HG03520 (cell line): ENCODE results near the gene SFMBT2.
"Not testable (repeated sequence)": the region's sequence is repeated elsewhere in the genome, so short reads cannot be mapped to it uniquely, and the experiment has no call there.

Experiments
- ATAC-seq: cut with Tn5 transposase; IDR thresholded peaks from one replicate; pipeline ENCODE4 v1.9.1; 2021; ENCODE audit warnings: mild to moderate bottlenecking, moderate library complexity; ENCODE audit not compliant: unreplicated experiment

Gene SFMBT2

DNA sequence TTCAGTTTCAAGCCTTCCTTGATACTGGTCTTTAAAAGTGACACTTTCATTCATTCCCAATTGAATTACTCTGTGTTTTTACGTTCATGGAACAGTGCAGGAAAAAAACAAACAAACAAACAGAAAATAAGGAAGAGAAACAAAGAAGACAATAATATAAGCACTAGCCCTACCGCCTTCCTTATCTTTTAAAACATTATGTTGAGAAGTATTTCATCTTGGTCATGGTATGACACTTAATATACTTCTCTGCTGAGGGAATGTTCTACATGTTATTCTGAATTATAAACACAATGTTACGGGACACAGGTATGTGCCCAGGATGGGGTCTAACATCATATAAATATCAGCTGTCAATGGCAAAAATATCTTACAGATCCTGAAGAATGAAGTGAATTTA lies 176.7 kb downstream of the SFMBT2 start:
- no peak for ATAC-seq

GRCh38 chr10:7233259-7233991 lies 177.4 kb downstream of the SFMBT2 start:
- no peak for ATAC-seq

GRCh38 chr10:7231509-7232414 lies 179.1 kb downstream of the SFMBT2 start:
- ATAC-seq = no peak

DNA sequence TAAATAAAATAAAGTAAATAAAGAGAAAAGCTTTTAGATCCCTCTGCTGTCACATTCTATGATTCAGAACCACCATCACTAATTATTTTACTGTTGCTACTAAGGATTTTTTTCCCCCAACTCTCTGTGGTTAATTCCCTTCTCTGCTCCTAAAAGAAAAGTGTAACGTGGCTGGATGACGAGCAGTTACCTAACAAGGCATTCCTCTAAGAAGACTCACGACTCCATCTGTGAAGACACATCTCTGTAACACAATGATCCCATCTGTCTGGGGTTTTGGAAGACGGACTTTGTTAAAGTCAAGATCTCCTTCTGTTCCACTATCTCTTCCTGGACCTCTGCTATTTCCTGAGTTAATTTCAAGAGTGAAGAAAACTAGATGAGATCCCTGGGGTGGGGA lies 179.9 kb downstream of the SFMBT2 start:
- no peak for ATAC-seq

- no peak for ATAC-seq
Observed at GRCh38 chr10:7230036-7230435, 180.8 kb downstream of the SFMBT2 start.

DNA sequence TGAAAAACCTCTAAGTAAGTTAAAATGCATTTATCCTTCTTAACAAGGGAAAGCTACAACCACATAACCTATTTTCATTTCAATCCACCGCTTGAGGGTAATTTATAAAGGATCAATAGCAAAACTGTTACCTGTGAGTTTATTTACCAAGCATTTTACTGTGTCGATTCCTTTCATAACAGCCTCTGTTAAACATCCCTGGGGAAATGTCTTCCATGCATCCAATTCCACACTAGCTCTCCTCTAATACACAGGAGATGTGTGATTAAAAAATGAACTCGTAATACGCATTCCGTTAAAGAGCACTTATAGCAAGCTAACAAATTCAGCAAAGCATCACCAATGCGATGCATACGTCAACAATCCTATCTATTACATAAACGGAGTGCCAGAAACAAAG lies 185.7 kb downstream of the SFMBT2 start:
- no peak for ATAC-seq

DNA sequence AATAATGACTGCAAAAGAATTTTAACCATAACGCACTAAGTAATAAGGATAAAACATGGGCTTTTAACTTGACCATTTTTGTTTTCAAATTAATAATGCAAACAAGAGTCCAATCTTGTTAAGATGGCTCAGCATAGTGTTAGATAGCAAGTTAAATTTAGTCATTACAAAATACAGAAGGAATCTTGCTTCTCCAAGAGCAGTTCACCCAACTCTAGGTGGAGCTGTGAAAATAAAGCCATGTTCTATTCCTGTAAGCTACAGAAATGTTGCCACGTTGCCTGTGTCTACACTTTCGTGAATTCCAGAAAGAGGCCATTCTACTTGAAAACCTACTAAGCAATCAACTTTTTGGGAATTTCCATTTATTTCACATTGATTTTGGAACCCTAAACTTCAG lies 191.9 kb downstream of the SFMBT2 start:
- no peak for ATAC-seq

- ATAC-seq = not testable (repeated sequence)
Observed at GRCh38 chr10:7212696-7213095, 198.1 kb downstream of the SFMBT2 start.

DNA sequence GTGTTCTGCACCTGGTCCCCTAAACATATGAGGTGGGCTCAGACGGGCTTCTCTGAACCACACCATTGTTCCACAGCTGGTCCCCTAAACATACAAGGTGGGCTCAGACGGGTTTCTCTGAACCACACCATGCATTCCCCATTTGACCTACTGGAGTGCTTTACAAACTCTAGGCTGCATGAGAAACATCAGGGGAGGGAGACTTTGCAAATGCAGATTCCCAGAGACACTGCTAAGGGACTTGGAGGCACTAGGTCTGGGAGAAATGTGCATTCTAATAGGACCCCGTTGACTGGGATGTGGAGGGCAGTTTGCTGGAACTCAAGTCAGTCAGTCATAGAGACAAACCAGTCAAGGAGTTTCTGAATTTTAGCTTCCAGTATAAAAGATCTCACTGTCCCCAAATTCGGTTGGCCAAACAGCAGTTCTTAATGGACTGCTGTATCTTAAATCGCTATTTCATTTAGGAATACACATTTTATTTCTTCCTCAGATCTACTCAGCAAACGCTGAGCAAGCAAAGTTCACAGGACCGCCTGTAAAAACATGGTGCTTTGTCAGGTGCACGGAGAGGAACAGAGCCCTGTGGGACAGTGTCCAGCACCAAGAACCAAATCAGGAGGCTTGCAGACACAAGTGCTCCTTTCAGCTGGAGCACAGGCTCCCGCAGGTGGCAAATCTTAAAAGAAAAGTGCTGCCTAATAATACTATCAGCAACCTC lies 198.8 kb downstream of the SFMBT2 start:
- ATAC-seq = no peak

DNA sequence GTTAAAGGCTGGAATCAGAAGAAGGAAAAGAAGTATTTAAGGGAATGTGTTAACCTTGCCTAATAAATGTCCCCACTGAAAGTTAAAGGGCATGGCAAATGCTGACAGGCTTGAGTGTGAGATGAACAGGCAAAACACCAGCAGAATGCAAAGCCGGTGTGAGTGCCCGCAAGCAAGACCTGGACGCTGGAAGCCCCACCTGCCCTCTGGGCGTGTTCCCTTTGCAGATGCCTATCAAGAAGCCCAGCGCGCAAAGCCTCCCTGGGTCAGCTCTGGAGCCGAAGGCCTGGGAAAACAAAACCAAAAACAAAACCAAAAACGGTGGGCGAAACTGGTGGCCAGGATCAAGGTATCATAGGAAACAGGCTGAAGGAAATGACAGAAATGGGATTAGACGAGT lies 200.3 kb downstream of the SFMBT2 start:
- no peak for ATAC-seq

- ATAC-seq = no peak
Observed at GRCh38 chr10:7209458-7209857, 201.4 kb downstream of the SFMBT2 start.

GRCh38 chr10:7206412-7207100 lies 204.3 kb downstream of the SFMBT2 start:
- ATAC-seq = no peak

DNA sequence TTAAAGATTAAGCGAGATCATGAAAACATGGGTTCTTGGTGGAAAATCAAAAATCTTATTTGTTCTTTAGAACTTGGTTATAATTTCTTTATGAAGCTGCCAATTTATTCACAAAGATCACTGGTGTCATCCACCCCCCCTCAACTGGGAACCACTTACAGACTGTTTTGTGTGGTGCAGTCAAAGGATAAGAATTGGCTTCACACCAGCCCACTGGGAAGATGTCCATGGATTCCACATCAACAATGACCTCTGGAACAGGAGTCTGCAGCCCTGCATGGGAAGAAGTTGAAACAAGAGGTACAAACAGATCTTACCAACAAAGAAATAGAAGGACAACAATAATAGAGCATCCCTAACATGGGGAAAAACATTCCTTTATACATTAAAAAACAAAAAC lies 205.2 kb downstream of the SFMBT2 start:
- ATAC-seq = no peak

- ATAC-seq = no peak
Observed at GRCh38 chr10:7202793-7203355, 208.0 kb downstream of the SFMBT2 start.

GRCh38 chr10:7199152-7199760 lies 211.6 kb downstream of the SFMBT2 start:
- no peak for ATAC-seq

GRCh38 chr10:7196284-7196683 lies 214.6 kb downstream of the SFMBT2 start:
- no peak for ATAC-seq

GRCh38 chr10:7195118-7195517 lies 215.7 kb downstream of the SFMBT2 start:
- no peak for ATAC-seq

DNA sequence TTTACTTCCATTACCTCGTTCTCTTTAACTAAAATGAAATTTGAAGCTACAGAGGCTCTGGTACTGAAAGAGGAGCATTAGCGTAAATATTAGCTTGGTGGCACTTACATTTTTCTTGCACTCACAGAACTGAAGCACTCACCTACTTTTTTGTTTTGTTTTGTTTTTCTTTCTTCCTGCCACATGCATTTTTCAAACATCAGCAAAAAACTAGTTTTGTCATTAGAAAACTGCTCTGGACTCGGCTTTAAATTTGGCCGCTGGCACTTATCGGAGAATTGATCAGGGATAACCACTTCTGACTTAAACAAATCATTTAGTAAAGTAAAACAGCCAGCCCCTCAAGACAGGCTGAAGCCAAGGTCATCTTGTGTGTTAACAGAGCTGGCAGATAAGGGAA lies 216.3 kb downstream of the SFMBT2 start:
- no peak for ATAC-seq

DNA sequence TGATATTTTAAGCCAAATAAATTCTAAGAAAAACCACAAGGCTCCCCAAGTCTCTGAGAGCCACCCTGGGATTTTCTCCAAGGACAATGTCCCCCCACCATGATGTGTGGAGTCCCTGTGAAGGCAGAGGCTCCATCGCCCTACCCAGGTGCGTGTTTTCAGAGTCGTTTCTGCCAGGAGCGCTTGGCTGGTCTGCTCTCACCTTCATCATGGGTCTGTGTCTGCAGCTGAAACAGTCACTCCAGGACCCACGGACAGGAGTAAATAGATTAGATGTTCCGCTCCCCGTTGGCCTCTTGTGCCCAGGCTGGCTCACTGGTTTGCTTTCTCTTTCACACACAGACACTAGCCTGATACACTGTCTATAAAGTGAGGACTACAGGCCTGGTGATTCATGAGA lies 217.5 kb downstream of the SFMBT2 start:
- ATAC-seq = no peak

DNA sequence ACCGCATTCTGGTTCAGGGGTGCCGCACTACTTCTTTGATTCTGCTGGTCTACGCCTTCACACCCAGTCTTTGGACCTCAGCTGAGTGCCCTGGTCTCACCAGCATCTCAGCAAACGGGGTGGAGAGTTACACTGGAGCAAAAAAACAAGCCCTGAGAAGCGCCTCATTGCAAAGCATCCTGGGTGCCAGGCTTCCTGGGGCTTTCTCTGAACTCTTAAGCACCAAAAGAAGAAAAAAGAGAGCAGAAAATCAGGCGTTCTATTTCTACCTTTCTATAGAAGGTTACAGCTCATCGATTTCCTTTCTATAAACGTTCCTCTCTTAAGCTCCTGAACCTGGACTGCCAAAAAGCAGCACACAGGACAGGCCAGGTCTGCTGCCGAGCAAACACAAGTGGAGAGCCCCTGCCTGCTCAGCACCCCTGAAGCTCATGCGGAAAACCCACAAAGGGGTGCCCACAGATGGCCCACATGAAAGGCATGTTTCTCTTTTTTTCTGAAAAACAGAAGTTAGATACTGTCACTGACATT lies 217.9 kb downstream of the SFMBT2 start:
- no peak for ATAC-seq
